Measurements from ENCODE around the gene TTYH1.

The TTYH1 gene

GRCh38 chr19:54455786-54456422 is 40.6 kb downstream of the TTYH1 start:
- TF ChIP-seq USF1 (IDR thresholded peaks at IDR 0.05), result no peak
- no peak for TF ChIP-seq EGR1 (IDR thresholded peaks at IDR 0.05)
- no peak for TF ChIP-seq RAD21 (IDR thresholded peaks at IDR 0.05; ENCODE audit: low read depth)
- TF ChIP-seq YY1 (IDR thresholded peaks at IDR 0.05; ENCODE audit: low read depth), result no peak
- no peak for TF ChIP-seq TEAD4 (IDR thresholded peaks at IDR 0.05)
- TF ChIP-seq NFIC (IDR thresholded peaks at IDR 0.05), result no peak
- no peak for TF ChIP-seq TCF12 (IDR thresholded peaks at IDR 0.05; ENCODE audit: low read depth)
- TF ChIP-seq ZBTB7A (IDR thresholded peaks at IDR 0.05; ENCODE audit: low read depth), result no peak
- no peak for TF ChIP-seq EP300 (IDR thresholded peaks at IDR 0.05; ENCODE audit: borderline replicate concordance)
- TF ChIP-seq MAX (IDR thresholded peaks at IDR 0.05), result no peak
- TF ChIP-seq TAF1 (IDR thresholded peaks at IDR 0.05; ENCODE audit: low read depth), result no peak
- no peak for TF ChIP-seq CREB1 (IDR thresholded peaks at IDR 0.05; ENCODE audit: low read depth)
- TF ChIP-seq REST (IDR thresholded peaks at IDR 0.05; ENCODE audit: low read depth), result no peak
- TF ChIP-seq CEBPB (IDR thresholded peaks at IDR 0.05), result no peak
- TF ChIP-seq FOXM1 (IDR thresholded peaks at IDR 0.05; ENCODE audit: borderline replicate concordance, low read depth), result no peak

- TF ChIP-seq CREB1 (IDR thresholded peaks at IDR 0.05; ENCODE audit: low read depth), result no peak
- TF ChIP-seq RAD21 (IDR thresholded peaks at IDR 0.05; ENCODE audit: low read depth), result no peak
- TF ChIP-seq YY1 (IDR thresholded peaks at IDR 0.05; ENCODE audit: low read depth), result no peak
- TF ChIP-seq TEAD4 (IDR thresholded peaks at IDR 0.05), result no peak
- TF ChIP-seq TAF1 (IDR thresholded peaks at IDR 0.05; ENCODE audit: low read depth), result no peak
- no peak for TF ChIP-seq TCF12 (IDR thresholded peaks at IDR 0.05; ENCODE audit: low read depth)
- TF ChIP-seq USF1 (IDR thresholded peaks at IDR 0.05), result no peak
Measured at GRCh38 chr19:54456423-54457373, 41.4 kb downstream of the TTYH1 start.

GRCh38 chr19:54457773-54458647 is 42.7 kb downstream of the TTYH1 start:
- TF ChIP-seq YY1 (IDR thresholded peaks at IDR 0.05; ENCODE audit: low read depth) (no peak), TCF12 (IDR thresholded peaks at IDR 0.05; ENCODE audit: low read depth) (no peak), ZBTB7A (IDR thresholded peaks at IDR 0.05; ENCODE audit: low read depth) (no peak), TEAD4 (IDR thresholded peaks at IDR 0.05) (no peak), FOXM1 (IDR thresholded peaks at IDR 0.05; ENCODE audit: borderline replicate concordance, low read depth) (no peak), CEBPB (IDR thresholded peaks at IDR 0.05) (no peak), EP300 (IDR thresholded peaks at IDR 0.05; ENCODE audit: borderline replicate concordance) (no peak), RAD21 (IDR thresholded peaks at IDR 0.05; ENCODE audit: low read depth) (no peak), EGR1 (IDR thresholded peaks at IDR 0.05) (no peak), TAF1 (IDR thresholded peaks at IDR 0.05; ENCODE audit: low read depth) (no peak), USF1 (IDR thresholded peaks at IDR 0.05) (no peak), NFIC (IDR thresholded peaks at IDR 0.05) (no peak), REST (IDR thresholded peaks at IDR 0.05; ENCODE audit: low read depth) (no peak), CREB1 (IDR thresholded peaks at IDR 0.05; ENCODE audit: low read depth) (no peak)

- TF ChIP-seq ZBTB7A (IDR thresholded peaks at IDR 0.05; ENCODE audit: low read depth), result no peak
- no peak for TF ChIP-seq CEBPB (IDR thresholded peaks at IDR 0.05)
- TF ChIP-seq NFIC (IDR thresholded peaks at IDR 0.05), result no peak
- TF ChIP-seq REST (IDR thresholded peaks at IDR 0.05; ENCODE audit: low read depth), result no peak
Measured at GRCh38 chr19:54458648-54459281, 43.5 kb downstream of the TTYH1 start.

Measured in Ishikawa (cell line).